ENCODE measurements around the gene DLG2. TPM values are rescaled to one million over a fixed set of nuclear protein-coding genes. Genes with fewer than 3 reads are reported as not detected.

The DLG2 gene
- total RNA-seq, 1 donor from 2014 or later = 2.4 TPM

DNA sequence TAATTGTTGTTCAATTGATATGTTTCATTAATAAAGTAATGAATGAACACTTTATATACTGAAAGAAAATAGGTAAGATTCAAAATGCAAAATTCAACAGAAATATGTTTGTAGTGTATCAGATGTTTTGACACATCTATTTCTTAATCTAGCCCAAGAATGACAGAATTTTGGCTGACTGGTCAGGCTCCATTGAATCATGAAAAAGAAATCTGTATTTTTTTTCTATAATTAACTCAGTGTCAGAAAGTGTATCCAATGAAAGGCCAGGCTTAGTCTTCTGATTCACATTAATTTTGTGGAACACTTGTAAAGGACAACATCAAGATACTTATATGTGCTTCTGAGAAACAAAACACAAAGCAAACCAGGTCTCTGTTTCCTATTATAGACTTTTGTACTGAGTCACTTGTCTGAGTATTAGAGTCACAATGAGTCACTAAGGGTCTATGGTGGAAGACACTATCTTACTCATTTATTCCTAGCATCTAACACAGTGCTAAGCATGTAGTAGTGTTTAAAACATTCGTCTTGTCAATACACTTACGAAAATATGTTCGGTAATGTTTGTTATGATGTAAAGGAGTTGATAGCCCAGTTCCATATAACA, 2043.3 kb downstream of the DLG2 start:
- no peak for TF ChIP-seq CTCF (IDR thresholded peaks at IDR 0.05; ENCODE audit: unreplicated experiment)
- no peak for DNase-seq (ENCODE audit: low spot score, unreplicated experiment)
- Mint-ChIP-seq H3K27me3 (no peaks in the 10 kb centered on the region), H3K4me3 (ENCODE audit: low read depth) (no peak overlapping the region), H3K36me3 (ENCODE audit: insufficient read depth) (no peaks in the 10 kb centered on the region), H3K9me3 (ENCODE audit: low read depth) (no peaks in the 10 kb centered on the region), H3K4me1 (ENCODE audit: low read depth) (no peaks in the 10 kb centered on the region), H3K27ac (no peak overlapping the region)

- no peaks in the 10 kb centered on the region for H3K4me1 Mint-ChIP-seq (ENCODE audit: low read depth)
- no peak for DNase-seq (ENCODE audit: low spot score, unreplicated experiment)
- H3K27me3 Mint-ChIP-seq = no peaks in the 10 kb centered on the region
- no peak for TF ChIP-seq CTCF (IDR thresholded peaks at IDR 0.05; ENCODE audit: unreplicated experiment)
- H3K4me3 Mint-ChIP-seq (ENCODE audit: low read depth) = no peak overlapping the region
- no peaks in the 10 kb centered on the region for H3K36me3 Mint-ChIP-seq (ENCODE audit: insufficient read depth)
- no peaks in the 10 kb centered on the region for H3K9me3 Mint-ChIP-seq (ENCODE audit: low read depth)
- H3K27ac Mint-ChIP-seq = no peak overlapping the region
Measured at GRCh38 chr11:83574519-83574918, 2052.6 kb downstream of the DLG2 start.

- TF ChIP-seq CTCF (IDR thresholded peaks at IDR 0.05; ENCODE audit: unreplicated experiment) = no peak
- no peak for DNase-seq (ENCODE audit: low spot score, unreplicated experiment)
- Mint-ChIP-seq H3K4me3 (ENCODE audit: low read depth) (no peak overlapping the region), H3K27me3 (peaks cover 6% of the 10 kb centered on the region), H3K36me3 (ENCODE audit: insufficient read depth) (no peaks in the 10 kb centered on the region), H3K4me1 (ENCODE audit: low read depth) (no peaks in the 10 kb centered on the region), H3K27ac (no peak overlapping the region), H3K9me3 (ENCODE audit: low read depth) (no peaks in the 10 kb centered on the region)
Measured at GRCh38 chr11:83572581-83573496, 2054.3 kb downstream of the DLG2 start.

DNA sequence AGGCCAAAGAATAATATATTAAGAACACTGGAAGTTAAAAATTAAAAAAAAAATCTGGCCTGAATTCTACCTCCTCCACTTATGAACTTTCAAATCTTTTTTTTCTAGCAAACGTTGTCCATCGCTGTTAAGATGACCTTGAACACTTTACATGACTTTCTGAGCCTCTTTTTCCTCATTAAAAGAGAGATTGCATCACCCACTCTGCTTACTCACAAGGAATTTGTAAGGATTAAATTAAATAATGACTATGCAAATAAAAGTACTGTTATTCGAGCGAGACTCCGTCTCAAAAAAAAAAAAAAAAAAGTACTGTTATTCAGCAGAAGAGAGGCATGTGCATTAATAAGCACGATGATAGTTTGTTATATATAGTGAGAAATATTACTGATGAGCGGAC, 2055.8 kb downstream of the DLG2 start:
- Mint-ChIP-seq H3K9me3 (ENCODE audit: low read depth) (no peaks in the 10 kb centered on the region), H3K27me3 (peaks cover 6% of the 10 kb centered on the region), H3K4me3 (ENCODE audit: low read depth) (no peak overlapping the region), H3K27ac (no peak overlapping the region), H3K4me1 (ENCODE audit: low read depth) (no peaks in the 10 kb centered on the region), H3K36me3 (ENCODE audit: insufficient read depth) (no peaks in the 10 kb centered on the region)
- no peak for DNase-seq (ENCODE audit: low spot score, unreplicated experiment)
- TF ChIP-seq CTCF (IDR thresholded peaks at IDR 0.05; ENCODE audit: unreplicated experiment) = no peak

GRCh38 chr11:83569134-83569805, 2057.9 kb downstream of the DLG2 start:
- no peaks in the 10 kb centered on the region for H3K9me3 Mint-ChIP-seq (ENCODE audit: low read depth)
- DNase-seq (ENCODE audit: low spot score, unreplicated experiment) = no peak
- no peak for TF ChIP-seq CTCF (IDR thresholded peaks at IDR 0.05; ENCODE audit: unreplicated experiment)
- no peak overlapping the region for H3K4me3 Mint-ChIP-seq (ENCODE audit: low read depth)
- H3K27ac Mint-ChIP-seq = no peak overlapping the region
- H3K36me3 Mint-ChIP-seq (ENCODE audit: insufficient read depth) = no peaks in the 10 kb centered on the region
- peaks cover 6% of the 10 kb centered on the region for H3K27me3 Mint-ChIP-seq
- no peaks in the 10 kb centered on the region for H3K4me1 Mint-ChIP-seq (ENCODE audit: low read depth)
